Heart left ventricle (tissue), 13 donors: ENCODE results near the gene TMEM258.

ENCODE experiments used
- POLR2A ChIP-seq, 2 donors: fragments of 450-650 bp; IDR thresholded peaks; one replicate each; pipeline ENCODE4 v1.6.1; 2017; ENCODE audit warnings: antibody characterized with exemption in 2 of 2, mild to moderate bottlenecking in 2 of 2, moderate library complexity in 2 of 2
- TF ChIP-seq, protein P1 (sequence below), 12 donors: fragments of 200-600 bp; sonication (generic) in 4 of 12; IDR thresholded peaks; one replicate each; pipeline versions ENCODE4 v1.5.0 to v1.8.0; 2018 to 2022; ENCODE audit warnings: antibody characterized with exemption in 12 of 12, mild to moderate bottlenecking in 5 of 12
- donor health status: ischemic (EF 13 %, LVEDD 7.1; RV severe dilation, severe dysfunction).
- donor health status: DM: no; HTN: yes; CAD: no.
- donor health status: DM: no; HTN: no; CAD: no.
- donor health status: ischemic (EF 25% LVEDD 6.9; RV normal size, moderate dysfunction).
- donor health status: ischemic (EF 25% LVEDD 5.7; RV mildly dilated, moderate dysfunction).
- donor health status: ischemic (EF 35%, LVEDD 5.7; RV mildly dilated, moderate dysfunction).
- donor health status: nonischemic (EF 11% LVEDD 7.7; RV severe dilation, severe dysfunction).
- donor health status: DM: yes; HTN: yes; CAD: no.
- donor health status: PGD.
- donor health status: ischemic (EF 29% LVEDD 5.4; RV normal size, mild dysfunction).
- donor health status: nonischemic (EF 23%, LVEDD 6.1; RV moderate dilation, normal function).

DNA sequence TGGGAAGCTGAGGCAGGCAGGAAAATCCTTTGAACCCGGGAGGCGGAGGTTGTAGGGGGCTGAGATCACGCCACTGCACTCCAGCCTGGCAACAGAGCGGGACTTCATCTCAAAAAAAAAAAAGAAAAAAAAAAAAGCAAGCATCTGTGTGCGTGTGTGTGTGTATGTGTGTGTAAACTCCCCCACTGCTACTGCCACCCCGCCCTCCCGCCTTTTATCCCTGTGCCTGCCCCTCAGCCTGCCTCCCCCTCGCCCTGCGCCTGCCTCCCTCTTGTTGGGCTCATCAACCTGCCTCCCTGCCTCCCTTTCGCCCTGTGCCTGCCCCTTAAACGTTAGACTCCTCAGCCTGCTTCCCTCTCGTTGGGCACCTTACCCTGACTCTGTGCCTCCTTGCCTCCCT, 18.0 kb downstream of the TMEM258 start:
- TF ChIP-seq, protein P1, sequence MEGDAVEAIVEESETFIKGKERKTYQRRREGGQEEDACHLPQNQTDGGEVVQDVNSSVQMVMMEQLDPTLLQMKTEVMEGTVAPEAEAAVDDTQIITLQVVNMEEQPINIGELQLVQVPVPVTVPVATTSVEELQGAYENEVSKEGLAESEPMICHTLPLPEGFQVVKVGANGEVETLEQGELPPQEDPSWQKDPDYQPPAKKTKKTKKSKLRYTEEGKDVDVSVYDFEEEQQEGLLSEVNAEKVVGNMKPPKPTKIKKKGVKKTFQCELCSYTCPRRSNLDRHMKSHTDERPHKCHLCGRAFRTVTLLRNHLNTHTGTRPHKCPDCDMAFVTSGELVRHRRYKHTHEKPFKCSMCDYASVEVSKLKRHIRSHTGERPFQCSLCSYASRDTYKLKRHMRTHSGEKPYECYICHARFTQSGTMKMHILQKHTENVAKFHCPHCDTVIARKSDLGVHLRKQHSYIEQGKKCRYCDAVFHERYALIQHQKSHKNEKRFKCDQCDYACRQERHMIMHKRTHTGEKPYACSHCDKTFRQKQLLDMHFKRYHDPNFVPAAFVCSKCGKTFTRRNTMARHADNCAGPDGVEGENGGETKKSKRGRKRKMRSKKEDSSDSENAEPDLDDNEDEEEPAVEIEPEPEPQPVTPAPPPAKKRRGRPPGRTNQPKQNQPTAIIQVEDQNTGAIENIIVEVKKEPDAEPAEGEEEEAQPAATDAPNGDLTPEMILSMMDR (IDR thresholded peaks at IDR 0.05), result no peak
- no peak for TF ChIP-seq POLR2A (IDR thresholded peaks at IDR 0.05)
